ENCODE results near the gene AQP3.

Gene AQP3

DNA sequence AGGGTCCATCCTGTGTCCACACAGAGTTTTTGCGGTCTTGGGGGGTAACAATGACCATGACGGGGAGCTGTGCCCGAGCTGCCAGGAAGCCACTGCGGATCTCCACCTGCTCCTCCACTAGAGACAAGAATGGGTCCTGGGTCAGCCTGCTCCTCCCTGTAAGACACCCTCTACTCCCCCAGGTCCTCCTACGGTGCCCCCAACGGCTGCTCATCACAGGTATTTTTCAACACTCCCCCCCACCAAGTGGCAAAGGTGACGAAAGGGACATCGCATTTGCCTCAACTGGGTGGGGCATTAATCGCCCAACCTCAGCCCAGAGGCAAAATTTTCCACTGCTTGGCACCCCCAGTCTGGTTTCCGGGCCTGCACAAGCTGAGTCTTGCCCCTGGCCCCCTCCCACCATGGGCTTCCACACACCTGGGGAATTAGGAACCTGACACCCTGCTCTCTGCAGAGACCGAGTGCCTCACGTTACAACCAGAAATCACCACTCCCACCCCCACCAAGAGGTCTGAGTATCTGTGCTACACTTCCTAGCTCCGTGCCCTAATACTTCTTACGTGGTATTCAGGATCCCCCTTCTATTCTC lies 16.7 kb upstream of the AQP3 start:
- H2BK15ac ChIP-seq (ENCODE audit: low read length), result no peak overlapping the region
- H3K9me3 ChIP-seq (replicated peaks in 1 of 2; ENCODE audit: control insufficient read depth in 2 of 2, insufficient read depth in 1 of 2, low read depth in 1 of 2, low read length in 2 of 2), result no peaks in the 10 kb centered on the region
- no peaks in the 10 kb centered on the region for H3K27me3 ChIP-seq (ENCODE audit: control insufficient read depth in 3 of 3, insufficient read depth in 3 of 3, low read depth in 1 of 3, low read length in 3 of 3)
- H2BK120ac ChIP-seq (ENCODE audit: low read depth, low read length), result no peak overlapping the region
- no peak overlapping the region for H3K27ac ChIP-seq (replicated peaks; ENCODE audit: low read length)
- WGBS, 2 donors (ENCODE audit: extremely low coverage in 2 of 2, insufficient read length in 2 of 2, insufficient replicate concordance in 1 of 2), result no CpG with 5 or more reads among the region's 14 CpGs
- H3K9ac ChIP-seq (ENCODE audit: low read depth, low read length, poor library complexity), result no peak overlapping the region
- no peak overlapping the region for H2BK12ac ChIP-seq (ENCODE audit: low read length)
- no peaks in the 10 kb centered on the region for H3K4me1 ChIP-seq (ENCODE audit: control insufficient read depth in 2 of 2, insufficient read depth in 1 of 2, low read depth in 1 of 2, low read length in 2 of 2)
- H2AFZ ChIP-seq (ENCODE audit: low read length), result no peak overlapping the region
- no peak overlapping the region for H4K91ac ChIP-seq (ENCODE audit: low read depth, low read length, poor library complexity)
- H3K4ac ChIP-seq (ENCODE audit: low read length), result no peak overlapping the region
- no peak overlapping the region for H3K23ac ChIP-seq (ENCODE audit: low read depth, low read length, poor library complexity)
- H2BK5ac ChIP-seq (ENCODE audit: low read length), result no peak overlapping the region
- H2AK5ac ChIP-seq (ENCODE audit: low read depth, low read length), result no peak overlapping the region
- H3K18ac ChIP-seq (ENCODE audit: low read length), result no peak overlapping the region
- no peak overlapping the region for H4K8ac ChIP-seq (ENCODE audit: low read depth, low read length)
- no peak overlapping the region for H3K14ac ChIP-seq (ENCODE audit: low read length)
- no peak overlapping the region for H3K4me3 ChIP-seq (ENCODE audit: low read length in 2 of 2)
- no peak for DNase-seq (ENCODE audit: low spot score)
- no peaks in the 10 kb centered on the region for H3K79me1 ChIP-seq (ENCODE audit: low read depth, low read length)
- H3K4me2 ChIP-seq (ENCODE audit: insufficient read depth, low read length, poor library complexity, severe bottlenecking), result no peak overlapping the region
- H3K36me3 ChIP-seq (replicated peaks in 1 of 2; ENCODE audit: control insufficient read depth in 2 of 2, insufficient read depth in 2 of 2, low read length in 2 of 2), result peaks cover 71 to 91% of the 10 kb centered on the region in 2 donors

DNA sequence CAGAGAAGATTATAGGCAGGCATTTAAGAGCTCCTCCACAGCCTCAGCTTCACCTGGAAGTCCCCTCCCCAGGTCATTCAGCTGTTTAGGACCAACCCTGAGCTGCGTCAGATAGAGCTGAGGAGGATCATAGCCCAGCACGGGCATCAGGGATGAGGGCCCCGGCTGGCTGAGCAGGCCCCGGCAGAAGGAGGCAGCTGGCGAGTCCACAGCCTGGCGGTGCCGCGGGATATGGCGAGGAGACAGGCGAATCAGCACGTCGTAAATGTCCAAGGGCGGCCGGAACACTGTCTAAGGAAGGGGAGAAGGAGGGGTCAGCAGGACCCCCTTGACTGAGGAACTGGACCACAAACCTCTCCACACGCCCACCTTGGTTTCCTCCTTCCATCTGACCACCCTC lies 15.8 kb upstream of the AQP3 start:
- H3K79me1 ChIP-seq (ENCODE audit: low read depth, low read length), result no peaks in the 10 kb centered on the region
- no peak overlapping the region for H3K9ac ChIP-seq (ENCODE audit: low read depth, low read length, poor library complexity)
- H3K23ac ChIP-seq (ENCODE audit: low read depth, low read length, poor library complexity), result no peak overlapping the region
- H3K36me3 ChIP-seq (replicated peaks in 1 of 2; ENCODE audit: control insufficient read depth in 2 of 2, insufficient read depth in 2 of 2, low read length in 2 of 2), result peaks cover 61 to 81% of the 10 kb centered on the region in 2 donors
- H3K4me1 ChIP-seq (ENCODE audit: control insufficient read depth in 2 of 2, insufficient read depth in 1 of 2, low read depth in 1 of 2, low read length in 2 of 2), result no peaks in the 10 kb centered on the region
- no peak overlapping the region for H3K4me2 ChIP-seq (ENCODE audit: insufficient read depth, low read length, poor library complexity, severe bottlenecking)
- H3K27me3 ChIP-seq (ENCODE audit: control insufficient read depth in 3 of 3, insufficient read depth in 3 of 3, low read depth in 1 of 3, low read length in 3 of 3), result no peaks in the 10 kb centered on the region
- no peak overlapping the region for H4K91ac ChIP-seq (ENCODE audit: low read depth, low read length, poor library complexity)
- no peak overlapping the region for H3K27ac ChIP-seq (replicated peaks; ENCODE audit: low read length)
- H3K4me3 ChIP-seq (ENCODE audit: low read length in 2 of 2), result no peak overlapping the region
- DNase-seq (ENCODE audit: low spot score), result no peak
- no peak overlapping the region for H3K18ac ChIP-seq (ENCODE audit: low read length)
- no peak overlapping the region for H2AFZ ChIP-seq (ENCODE audit: low read length)
- H2BK120ac ChIP-seq (ENCODE audit: low read depth, low read length), result no peak overlapping the region
- no CpG with 5 or more reads among the region's 15 CpGs for WGBS, 2 donors (ENCODE audit: extremely low coverage in 2 of 2, insufficient read length in 2 of 2, insufficient replicate concordance in 1 of 2)
- H4K8ac ChIP-seq (ENCODE audit: low read depth, low read length), result no peak overlapping the region
- no peak overlapping the region for H2BK12ac ChIP-seq (ENCODE audit: low read length)
- no peak overlapping the region for H2BK5ac ChIP-seq (ENCODE audit: low read length)
- no peak overlapping the region for H2BK15ac ChIP-seq (ENCODE audit: low read length)
- H3K4ac ChIP-seq (ENCODE audit: low read length), result no peak overlapping the region
- no peak overlapping the region for H3K14ac ChIP-seq (ENCODE audit: low read length)
- H2AK5ac ChIP-seq (ENCODE audit: low read depth, low read length), result no peak overlapping the region
- no peaks in the 10 kb centered on the region for H3K9me3 ChIP-seq (replicated peaks in 1 of 2; ENCODE audit: control insufficient read depth in 2 of 2, insufficient read depth in 1 of 2, low read depth in 1 of 2, low read length in 2 of 2)

DNA sequence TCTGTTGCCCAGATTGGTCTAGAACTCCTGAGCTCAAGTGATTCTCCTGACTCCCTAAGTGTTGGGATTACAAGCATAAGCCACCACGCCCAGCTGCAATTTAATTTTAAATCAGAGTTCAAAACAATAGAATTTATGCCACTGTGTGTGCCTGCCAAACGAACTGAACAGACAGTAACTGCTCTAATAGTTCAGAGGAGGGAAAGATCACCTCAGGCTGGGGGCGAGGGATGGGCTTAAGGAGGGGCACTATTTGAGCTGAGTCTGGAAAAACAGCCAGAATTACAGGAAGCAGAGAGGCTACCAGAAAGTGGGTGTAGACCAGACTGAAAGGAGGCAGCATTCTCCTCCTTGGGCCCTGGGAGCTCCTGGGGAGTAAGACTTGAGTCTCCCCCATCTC lies 14.1 kb upstream of the AQP3 start:
- Histone ChIP-seq H3K4ac (ENCODE audit: low read length) (no peak overlapping the region), H3K36me3 (replicated peaks in 1 of 2; ENCODE audit: control insufficient read depth in 2 of 2, insufficient read depth in 2 of 2, low read length in 2 of 2) (peaks cover 48 to 66% of the 10 kb centered on the region in 2 donors), H2BK120ac (ENCODE audit: low read depth, low read length) (no peak overlapping the region), H2BK5ac (ENCODE audit: low read length) (no peak overlapping the region), H2BK12ac (ENCODE audit: low read length) (no peak overlapping the region), H3K9me3 (replicated peaks in 1 of 2; ENCODE audit: control insufficient read depth in 2 of 2, insufficient read depth in 1 of 2, low read depth in 1 of 2, low read length in 2 of 2) (no peaks in the 10 kb centered on the region), H3K4me3 (ENCODE audit: low read length in 2 of 2) (no peak overlapping the region), H3K9ac (ENCODE audit: low read depth, low read length, poor library complexity) (no peak overlapping the region), H2AK5ac (ENCODE audit: low read depth, low read length) (no peak overlapping the region), H2BK15ac (ENCODE audit: low read length) (no peak overlapping the region), H2AFZ (ENCODE audit: low read length) (no peak overlapping the region), H3K4me2 (ENCODE audit: insufficient read depth, low read length, poor library complexity, severe bottlenecking) (no peak overlapping the region), H3K23ac (ENCODE audit: low read depth, low read length, poor library complexity) (no peak overlapping the region), H3K27me3 (ENCODE audit: control insufficient read depth in 3 of 3, insufficient read depth in 3 of 3, low read depth in 1 of 3, low read length in 3 of 3) (no peaks in the 10 kb centered on the region), H3K4me1 (ENCODE audit: control insufficient read depth in 2 of 2, insufficient read depth in 1 of 2, low read depth in 1 of 2, low read length in 2 of 2) (no peaks in the 10 kb centered on the region), H4K8ac (ENCODE audit: low read depth, low read length) (no peak overlapping the region), H3K27ac (replicated peaks; ENCODE audit: low read length) (no peak overlapping the region), H4K91ac (ENCODE audit: low read depth, low read length, poor library complexity) (no peak overlapping the region), H3K18ac (ENCODE audit: low read length) (no peak overlapping the region), H3K14ac (ENCODE audit: low read length) (no peak overlapping the region), H3K79me1 (ENCODE audit: low read depth, low read length) (no peaks in the 10 kb centered on the region)
- no CpG with 5 or more reads among the region's 3 CpGs for WGBS, 2 donors (ENCODE audit: extremely low coverage in 2 of 2, insufficient read length in 2 of 2, insufficient replicate concordance in 1 of 2)
- no peak for DNase-seq (ENCODE audit: low spot score)

DNA sequence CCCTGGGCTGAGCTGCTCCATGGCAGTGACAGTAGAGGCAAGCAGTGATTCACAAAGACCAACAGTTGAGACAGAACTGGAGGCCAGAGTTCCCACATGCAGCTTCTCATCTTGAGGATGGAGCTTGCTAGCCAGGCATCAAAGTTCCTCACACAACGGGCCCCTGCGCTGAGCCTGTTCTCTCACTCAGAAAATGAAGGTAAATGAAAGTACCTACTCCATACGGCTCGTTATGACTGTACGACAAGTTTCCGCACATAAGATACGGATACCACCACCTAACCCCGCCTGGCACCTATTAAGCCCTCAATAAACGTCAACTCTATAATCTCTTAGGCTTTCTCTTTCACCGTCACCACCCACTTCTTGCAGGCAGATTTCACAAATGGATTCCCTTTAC lies 13.5 kb upstream of the AQP3 start:
- Histone ChIP-seq H3K4ac (ENCODE audit: low read length) (no peak overlapping the region), H2BK5ac (ENCODE audit: low read length) (no peak overlapping the region), H2BK12ac (ENCODE audit: low read length) (no peak overlapping the region), H3K9ac (ENCODE audit: low read depth, low read length, poor library complexity) (no peak overlapping the region), H3K4me1 (ENCODE audit: control insufficient read depth in 2 of 2, insufficient read depth in 1 of 2, low read depth in 1 of 2, low read length in 2 of 2) (no peaks in the 10 kb centered on the region), H3K27me3 (ENCODE audit: control insufficient read depth in 3 of 3, insufficient read depth in 3 of 3, low read depth in 1 of 3, low read length in 3 of 3) (no peaks in the 10 kb centered on the region), H2AFZ (ENCODE audit: low read length) (no peak overlapping the region), H3K18ac (ENCODE audit: low read length) (no peak overlapping the region), H3K36me3 (replicated peaks in 1 of 2; ENCODE audit: control insufficient read depth in 2 of 2, insufficient read depth in 2 of 2, low read length in 2 of 2) (peaks cover 42 to 59% of the 10 kb centered on the region in 2 donors), H3K4me2 (ENCODE audit: insufficient read depth, low read length, poor library complexity, severe bottlenecking) (no peak overlapping the region), H3K23ac (ENCODE audit: low read depth, low read length, poor library complexity) (no peak overlapping the region), H4K8ac (ENCODE audit: low read depth, low read length) (no peak overlapping the region), H3K4me3 (ENCODE audit: low read length in 2 of 2) (no peak overlapping the region), H3K27ac (replicated peaks; ENCODE audit: low read length) (no peak overlapping the region), H3K79me1 (ENCODE audit: low read depth, low read length) (no peaks in the 10 kb centered on the region), H2BK15ac (ENCODE audit: low read length) (no peak overlapping the region), H4K91ac (ENCODE audit: low read depth, low read length, poor library complexity) (no peak overlapping the region), H3K14ac (ENCODE audit: low read length) (no peak overlapping the region), H2AK5ac (ENCODE audit: low read depth, low read length) (no peak overlapping the region), H2BK120ac (ENCODE audit: low read depth, low read length) (no peak overlapping the region), H3K9me3 (replicated peaks in 1 of 2; ENCODE audit: control insufficient read depth in 2 of 2, insufficient read depth in 1 of 2, low read depth in 1 of 2, low read length in 2 of 2) (no peaks in the 10 kb centered on the region)
- WGBS, 2 donors (ENCODE audit: extremely low coverage in 2 of 2, insufficient read length in 2 of 2, insufficient replicate concordance in 1 of 2), result no CpG with 5 or more reads among the region's 10 CpGs
- no peak for DNase-seq (ENCODE audit: low spot score)

All from neuronal stem cell (in vitro differentiated cells).